Measurements from ENCODE around the gene SELPLG.

DNA sequence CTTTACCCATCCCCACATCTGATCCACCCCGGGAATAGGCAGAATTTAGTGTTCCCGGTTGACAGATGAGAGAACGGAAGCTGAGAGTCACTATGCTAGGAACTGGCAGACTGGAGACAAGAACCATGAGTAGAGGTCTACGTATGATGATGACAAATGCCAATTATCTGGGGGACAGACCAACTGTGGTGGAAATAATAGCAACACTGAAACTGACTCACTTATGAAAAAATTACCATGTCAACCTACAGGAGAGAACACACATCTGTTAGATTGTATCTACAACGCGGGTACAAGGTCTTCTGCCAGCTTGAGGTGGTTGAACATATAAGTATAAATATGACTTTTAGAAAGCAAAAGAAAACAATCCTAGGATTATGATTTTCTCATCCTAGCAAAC is 15.4 kb upstream of the SELPLG start:
- no peak for TF ChIP-seq POLR2A (IDR thresholded peaks at IDR 0.05)
- TF ChIP-seq, protein P1, sequence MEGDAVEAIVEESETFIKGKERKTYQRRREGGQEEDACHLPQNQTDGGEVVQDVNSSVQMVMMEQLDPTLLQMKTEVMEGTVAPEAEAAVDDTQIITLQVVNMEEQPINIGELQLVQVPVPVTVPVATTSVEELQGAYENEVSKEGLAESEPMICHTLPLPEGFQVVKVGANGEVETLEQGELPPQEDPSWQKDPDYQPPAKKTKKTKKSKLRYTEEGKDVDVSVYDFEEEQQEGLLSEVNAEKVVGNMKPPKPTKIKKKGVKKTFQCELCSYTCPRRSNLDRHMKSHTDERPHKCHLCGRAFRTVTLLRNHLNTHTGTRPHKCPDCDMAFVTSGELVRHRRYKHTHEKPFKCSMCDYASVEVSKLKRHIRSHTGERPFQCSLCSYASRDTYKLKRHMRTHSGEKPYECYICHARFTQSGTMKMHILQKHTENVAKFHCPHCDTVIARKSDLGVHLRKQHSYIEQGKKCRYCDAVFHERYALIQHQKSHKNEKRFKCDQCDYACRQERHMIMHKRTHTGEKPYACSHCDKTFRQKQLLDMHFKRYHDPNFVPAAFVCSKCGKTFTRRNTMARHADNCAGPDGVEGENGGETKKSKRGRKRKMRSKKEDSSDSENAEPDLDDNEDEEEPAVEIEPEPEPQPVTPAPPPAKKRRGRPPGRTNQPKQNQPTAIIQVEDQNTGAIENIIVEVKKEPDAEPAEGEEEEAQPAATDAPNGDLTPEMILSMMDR (IDR thresholded peaks at IDR 0.05) = no peak
